ENCODE results near the gene PCNX4.

The PCNX4 gene

GRCh38 chr14:60102389-60102788 lies 10.7 kb downstream of the PCNX4 start:
- TF ChIP-seq REST (IDR thresholded peaks at IDR 0.05; ENCODE audit: insufficient read depth in 1 of 2, low read depth in 2 of 2, low read length in 2 of 2) (no peak), POLR2AphosphoS5 (IDR thresholded peaks at IDR 0.05; ENCODE audit: low read depth, low read length) (no peak), TAF1 (IDR thresholded peaks at IDR 0.05; ENCODE audit: borderline replicate concordance, insufficient read depth, low read length) (no peak), SIN3A (IDR thresholded peaks at IDR 0.05; ENCODE audit: borderline replicate concordance, insufficient read depth, low read length) (no peak), FOXP2 (optimal IDR thresholded peaks at IDR 0.05; ENCODE audit: borderline replicate concordance, extremely low read depth, extremely low read length, insufficient read depth) (no peak)

- no peak for TF ChIP-seq TAF1 (IDR thresholded peaks at IDR 0.05; ENCODE audit: borderline replicate concordance, insufficient read depth, low read length)
- TF ChIP-seq FOXP2 (optimal IDR thresholded peaks at IDR 0.05; ENCODE audit: borderline replicate concordance, extremely low read depth, extremely low read length, insufficient read depth), result no peak
- TF ChIP-seq REST (IDR thresholded peaks at IDR 0.05; ENCODE audit: insufficient read depth in 1 of 2, low read depth in 2 of 2, low read length in 2 of 2), result no peak
- TF ChIP-seq SIN3A (IDR thresholded peaks at IDR 0.05; ENCODE audit: borderline replicate concordance, insufficient read depth, low read length), result no peak
- TF ChIP-seq POLR2AphosphoS5 (IDR thresholded peaks at IDR 0.05; ENCODE audit: low read depth, low read length), result no peak
Measured at GRCh38 chr14:60106339-60106738, 14.6 kb downstream of the PCNX4 start.

- TF ChIP-seq FOXP2 (optimal IDR thresholded peaks at IDR 0.05; ENCODE audit: borderline replicate concordance, extremely low read depth, extremely low read length, insufficient read depth) (no peak), SIN3A (IDR thresholded peaks at IDR 0.05; ENCODE audit: borderline replicate concordance, insufficient read depth, low read length) (no peak), REST (IDR thresholded peaks at IDR 0.05; ENCODE audit: insufficient read depth in 1 of 2, low read depth in 2 of 2, low read length in 2 of 2) (no peak), TAF1 (IDR thresholded peaks at IDR 0.05; ENCODE audit: borderline replicate concordance, insufficient read depth, low read length) (no peak), POLR2AphosphoS5 (IDR thresholded peaks at IDR 0.05; ENCODE audit: low read depth, low read length) (no peak)
Measured at GRCh38 chr14:60107477-60107876, 15.8 kb downstream of the PCNX4 start.

- TF ChIP-seq REST (IDR thresholded peaks at IDR 0.05; ENCODE audit: insufficient read depth in 1 of 2, low read depth in 2 of 2, low read length in 2 of 2), result no peak
- no peak for TF ChIP-seq TAF1 (IDR thresholded peaks at IDR 0.05; ENCODE audit: borderline replicate concordance, insufficient read depth, low read length)
- no peak for TF ChIP-seq FOXP2 (optimal IDR thresholded peaks at IDR 0.05; ENCODE audit: borderline replicate concordance, extremely low read depth, extremely low read length, insufficient read depth)
- no peak for TF ChIP-seq POLR2AphosphoS5 (IDR thresholded peaks at IDR 0.05; ENCODE audit: low read depth, low read length)
- no peak for TF ChIP-seq SIN3A (IDR thresholded peaks at IDR 0.05; ENCODE audit: borderline replicate concordance, insufficient read depth, low read length)
Measured at GRCh38 chr14:60111732-60112131, 20.0 kb downstream of the PCNX4 start.

GRCh38 chr14:60114881-60115280 lies 23.2 kb downstream of the PCNX4 start:
- no peak for TF ChIP-seq POLR2AphosphoS5 (IDR thresholded peaks at IDR 0.05; ENCODE audit: low read depth, low read length)
- TF ChIP-seq FOXP2 (optimal IDR thresholded peaks at IDR 0.05; ENCODE audit: borderline replicate concordance, extremely low read depth, extremely low read length, insufficient read depth), result no peak
- no peak for TF ChIP-seq SIN3A (IDR thresholded peaks at IDR 0.05; ENCODE audit: borderline replicate concordance, insufficient read depth, low read length)
- no peak for TF ChIP-seq TAF1 (IDR thresholded peaks at IDR 0.05; ENCODE audit: borderline replicate concordance, insufficient read depth, low read length)
- TF ChIP-seq REST (IDR thresholded peaks at IDR 0.05; ENCODE audit: insufficient read depth in 1 of 2, low read depth in 2 of 2, low read length in 2 of 2), result no peak

Data from PFSK-1 (cell line).